HEK293T (cell line): ENCODE results near the gene SCYL2.
A peak's percentile ranks its signal among the peaks of the same experiment; 100 is the strongest.
"Not testable (repeated sequence)": the region's sequence is repeated elsewhere in the genome, so short reads cannot be mapped to it uniquely, and the experiment has no call there.

Experiments used
- CTCF ChIA-PET: fragments of 350-600 bp; formaldehyde crosslinking; extraction: SDS; loops from one replicate; lab custom pipeline; 2021; ENCODE audit warnings: antibody characterized with exemption, inconsistent platforms; lab: Yijun Ruan, JAX
- POLR2A ChIA-PET: fragments of 350-600 bp; formaldehyde crosslinking; extraction: SDS; loops from one replicate; lab custom pipeline; 2020; ENCODE audit warnings: antibody characterized with exemption, inconsistent platforms; lab: Yijun Ruan, JAX
- DNase-seq: peaks from one replicate; pipeline ENCODE4 v3.0.0; 2012; ENCODE audit warnings: mixed read lengths; ENCODE audit errors: extremely low spot score
- ARNT ChIP-seq: fragments of 450-650 bp; IDR thresholded peaks from 2 replicates; pipeline ENCODE4 v1.6.1; 2017; ENCODE audit warnings: mild to moderate bottlenecking
- BHLHE40 ChIP-seq: fragments of 450-650 bp; IDR thresholded peaks from 2 replicates; pipeline ENCODE4 v1.6.1; 2016; ENCODE audit warnings: mild to moderate bottlenecking, moderate library complexity, borderline replicate concordance
- CTBP1 ChIP-seq: fragments of 450-650 bp; IDR thresholded peaks from 2 replicates; pipeline ENCODE4 v1.6.1; 2016; ENCODE audit warnings: borderline replicate concordance
- ELF4 ChIP-seq: fragments of 450-650 bp; IDR thresholded peaks from 2 replicates; pipeline ENCODE4 v1.6.1; 2017; ENCODE audit warnings: antibody characterized with exemption
- FOXA1 ChIP-seq: fragments of 450-650 bp; IDR thresholded peaks from 2 replicates; pipeline ENCODE4 v1.6.1; 2016; ENCODE audit warnings: mild to moderate bottlenecking
- FOXK2 ChIP-seq: fragments of 450-650 bp; IDR thresholded peaks from 2 replicates; pipeline ENCODE4 v1.6.1; 2016; ENCODE audit warnings: mild to moderate bottlenecking
- FOXM1 ChIP-seq: fragments of 450-650 bp; IDR thresholded peaks from 2 replicates; pipeline ENCODE4 v1.6.1; 2017; ENCODE audit warnings: mild to moderate bottlenecking, borderline replicate concordance
- HDGF ChIP-seq: fragments of 450-650 bp; IDR thresholded peaks from 2 replicates; pipeline ENCODE4 v1.6.1; 2017; ENCODE audit warnings: antibody characterized with exemption, borderline replicate concordance
- L3MBTL2 ChIP-seq: fragments of 450-650 bp; conservative IDR thresholded peaks from 2 replicates; pipeline ENCODE4 v1.6.1; 2016; ENCODE audit warnings: mild to moderate bottlenecking
- LEF1 ChIP-seq: fragments of 450-650 bp; IDR thresholded peaks from 2 replicates; pipeline ENCODE4 v1.6.1; 2017; ENCODE audit warnings: mild to moderate bottlenecking, borderline replicate concordance
- NFRKB ChIP-seq: fragments of 450-650 bp; IDR thresholded peaks from 2 replicates; pipeline ENCODE4 v1.6.1; 2016; ENCODE audit warnings: mild to moderate bottlenecking, moderate library complexity
- PKNOX1 ChIP-seq: fragments of 450-650 bp; IDR thresholded peaks from 2 replicates; pipeline ENCODE4 v1.6.1; 2016
- SP1 ChIP-seq: fragments of 450-650 bp; IDR thresholded peaks from 2 replicates; pipeline ENCODE4 v1.6.1; 2017
- SUZ12 ChIP-seq: fragments of 450-650 bp; IDR thresholded peaks from 2 replicates; pipeline ENCODE4 v1.6.1; 2016; ENCODE audit warnings: mild to moderate bottlenecking
- TARDBP ChIP-seq: fragments of 450-650 bp; IDR thresholded peaks from 2 replicates; pipeline ENCODE4 v1.6.1; 2016
- ZNF384 ChIP-seq: fragments of 450-650 bp; IDR thresholded peaks from 2 replicates; pipeline ENCODE4 v1.6.1; 2016

Gene SCYL2

GRCh38 chr12:100258127-100258526, 8.8 kb upstream of the SCYL2 start:
- DNase-seq = no peak
- CTCF ChIA-PET = no interaction called here
- POLR2A ChIA-PET = no interaction called here
- TF ChIP-seq L3MBTL2 = no peak
- no peak for TF ChIP-seq FOXK2
- TF ChIP-seq ZNF384 = no peak
- no peak for TF ChIP-seq LEF1
- TF ChIP-seq FOXM1 = no peak
- TF ChIP-seq CTBP1 = no peak
- no peak for TF ChIP-seq SP1
- TF ChIP-seq HDGF = no peak
- no peak for TF ChIP-seq PKNOX1
- TF ChIP-seq NFRKB = no peak
- TF ChIP-seq ARNT = no peak
- TF ChIP-seq BHLHE40 = no peak
- no peak for TF ChIP-seq ELF4
- TF ChIP-seq FOXA1 = no peak
- no peak for TF ChIP-seq TARDBP
- TF ChIP-seq SUZ12 = no peak

DNA sequence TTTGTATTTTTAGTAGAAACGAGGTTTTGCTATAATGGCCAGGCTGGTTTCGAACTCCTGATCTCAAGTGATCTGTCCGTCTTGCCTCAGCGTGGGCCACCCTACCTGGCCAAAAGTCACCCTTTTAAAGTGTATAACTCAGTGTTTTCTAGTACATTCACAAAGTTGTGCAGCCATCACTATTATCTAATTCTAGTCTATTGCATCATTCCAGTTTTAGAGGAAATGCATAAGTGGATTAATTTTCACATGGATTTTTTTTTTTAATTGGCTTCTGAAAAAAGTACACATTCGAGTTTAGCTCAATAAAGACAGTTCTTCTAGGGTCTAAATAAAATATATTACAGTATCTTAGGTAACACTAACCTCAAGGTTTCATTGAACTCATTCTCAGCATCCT, 3.8 kb upstream of the SCYL2 start:
- CTCF ChIA-PET = no interaction called here
- no peak for DNase-seq
- no peak for TF ChIP-seq LEF1
- no peak for TF ChIP-seq FOXK2
- TF ChIP-seq ARNT = no peak
- TF ChIP-seq HDGF = no peak
- TF ChIP-seq SUZ12 = no peak
- no peak for TF ChIP-seq TARDBP
- no peak for TF ChIP-seq CTBP1
- TF ChIP-seq ELF4 = no peak
- TF ChIP-seq NFRKB = no peak
- no peak for TF ChIP-seq ZNF384
- TF ChIP-seq PKNOX1 = no peak
- TF ChIP-seq L3MBTL2 = no peak
- TF ChIP-seq SP1 = no peak
- TF ChIP-seq FOXA1 = no peak
- no peak for TF ChIP-seq BHLHE40
- POLR2A ChIA-PET = no interaction called here

DNA sequence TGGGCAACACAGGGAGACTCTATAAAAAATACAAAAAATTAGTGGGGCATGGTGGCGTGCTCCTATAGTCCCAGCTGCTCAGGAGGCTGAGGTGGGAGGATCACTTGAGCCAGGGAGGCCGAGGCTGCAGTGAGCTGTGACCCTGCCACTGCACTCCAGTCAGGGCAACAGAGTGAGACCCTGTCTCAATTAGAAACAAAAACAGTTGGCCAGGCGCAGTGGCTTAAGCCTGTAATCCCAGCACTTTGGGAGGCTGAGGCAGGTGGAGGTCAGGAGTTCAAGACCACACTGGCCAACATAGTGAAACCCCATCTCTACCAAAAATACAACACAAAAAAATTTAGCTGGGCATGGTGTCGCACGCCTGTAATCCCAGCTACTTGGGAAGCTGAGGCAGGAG, 1.9 kb upstream of the SCYL2 start:
- POLR2A ChIA-PET, DNase-seq, CTCF ChIA-PET: not testable (repeated sequence)

GRCh38 chr12:100265732-100266584, 1.0 kb upstream of the SCYL2 start:
- POLR2A ChIA-PET = interaction anchor here (1.0 to 1.1 kb wide), 2 partner anchors 31 to 65 kb away, joined by 3 to 4 read pairs; partner anchors contain the start of gene ACTR6
- TF ChIP-seq FOXK2 (no peak), NFRKB (no peak), PKNOX1 (no peak), TARDBP (no peak), BHLHE40 (no peak), CTBP1 (no peak), ELF4 (no peak), FOXA1 (no peak)
- DNase-seq = peak; percentile 20
- CTCF ChIA-PET = no interaction called here

DNA sequence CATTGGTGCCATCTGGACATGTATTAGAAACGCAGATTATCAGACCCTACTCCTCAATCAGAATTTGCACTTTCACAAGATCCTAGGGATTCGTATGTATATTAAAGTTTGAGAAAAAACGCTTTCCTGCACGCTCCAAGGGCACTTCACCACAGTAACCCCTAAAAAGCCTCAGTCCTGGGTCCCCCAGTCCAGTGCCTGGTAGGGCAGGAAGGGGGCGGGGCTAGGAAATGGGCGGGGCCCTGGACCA, 467 bp upstream of the SCYL2 start:
- POLR2A ChIA-PET = interaction anchor here (0.8 to 1.6 kb wide), 4 partner anchors 11 to 66 kb away, joined by 3 to 8 read pairs (median 4); partner anchors contain the start of gene ACTR6
- TF ChIP-seq BHLHE40 = no peak
- no peak for TF ChIP-seq FOXM1
- no peak for TF ChIP-seq ELF4
- TF ChIP-seq PKNOX1 = no peak
- TF ChIP-seq TARDBP = no peak
- no peak for TF ChIP-seq SUZ12
- no peak for TF ChIP-seq NFRKB
- TF ChIP-seq L3MBTL2 = no peak
- TF ChIP-seq SP1 = no peak
- no peak for TF ChIP-seq CTBP1
- TF ChIP-seq FOXA1 = no peak
- no peak for TF ChIP-seq FOXK2
- no peak for TF ChIP-seq ZNF384
- no peak for TF ChIP-seq LEF1
- TF ChIP-seq HDGF = no peak
- no peak for TF ChIP-seq ARNT
- CTCF ChIA-PET = no interaction called here
- no peak for DNase-seq
